ENCODE measurements around the gene RAI1. TPM values are rescaled to one million over a fixed set of nuclear protein-coding genes. Genes with fewer than 3 reads are reported as not detected.

Gene RAI1
- total and polyA plus RNA-seq, 2 experiments from 2014 or later = 0.87 to 0.89 TPM

- H3K79me2 ChIP-seq (replicated peaks; ENCODE audit: insufficient read depth) = no peaks in the 10 kb centered on the region
- Mint-ChIP-seq H3K4me1 (peaks cover 42% of the 10 kb centered on the region), H3K27me3 (ENCODE audit: insufficient read depth, low read depth, poor library complexity) (peaks cover 16% of the 10 kb centered on the region), H3K36me3 (ENCODE audit: low read depth) (no peaks in the 10 kb centered on the region), H3K27ac (no peak overlapping the region), H3K9me3 (no peaks in the 10 kb centered on the region), H3K4me3 (no peak overlapping the region)
- H3K4me3 ChIP-seq = no peak overlapping the region
- no peaks in the 10 kb centered on the region for H3K27me3 ChIP-seq (ENCODE audit: insufficient read depth)
- peaks cover 19% of the 10 kb centered on the region for H3K4me1 ChIP-seq (ENCODE audit: insufficient read depth)
- no peaks in the 10 kb centered on the region for H3F3A ChIP-seq (replicated peaks; ENCODE audit: low read depth)
- no peaks in the 10 kb centered on the region for H3K9me2 ChIP-seq (ENCODE audit: insufficient read depth)
- H3K27ac ChIP-seq (ENCODE audit: low read depth) = no peak overlapping the region
- TF ChIP-seq JUNB (IDR thresholded peaks at IDR 0.05; ENCODE audit: unreplicated experiment) (no peak), POLR2AphosphoS5 (IDR thresholded peaks at IDR 0.05; ENCODE audit: low read depth) (no peak), ZNF331 (CRISPR knock-in tag; IDR thresholded peaks at IDR 0.05; ENCODE audit: low read depth) (no peak), CREB1 (CRISPR knock-in tag; IDR thresholded peaks at IDR 0.05; ENCODE audit: low read depth) (no peak)
- TF ChIP-seq, protein P1, sequence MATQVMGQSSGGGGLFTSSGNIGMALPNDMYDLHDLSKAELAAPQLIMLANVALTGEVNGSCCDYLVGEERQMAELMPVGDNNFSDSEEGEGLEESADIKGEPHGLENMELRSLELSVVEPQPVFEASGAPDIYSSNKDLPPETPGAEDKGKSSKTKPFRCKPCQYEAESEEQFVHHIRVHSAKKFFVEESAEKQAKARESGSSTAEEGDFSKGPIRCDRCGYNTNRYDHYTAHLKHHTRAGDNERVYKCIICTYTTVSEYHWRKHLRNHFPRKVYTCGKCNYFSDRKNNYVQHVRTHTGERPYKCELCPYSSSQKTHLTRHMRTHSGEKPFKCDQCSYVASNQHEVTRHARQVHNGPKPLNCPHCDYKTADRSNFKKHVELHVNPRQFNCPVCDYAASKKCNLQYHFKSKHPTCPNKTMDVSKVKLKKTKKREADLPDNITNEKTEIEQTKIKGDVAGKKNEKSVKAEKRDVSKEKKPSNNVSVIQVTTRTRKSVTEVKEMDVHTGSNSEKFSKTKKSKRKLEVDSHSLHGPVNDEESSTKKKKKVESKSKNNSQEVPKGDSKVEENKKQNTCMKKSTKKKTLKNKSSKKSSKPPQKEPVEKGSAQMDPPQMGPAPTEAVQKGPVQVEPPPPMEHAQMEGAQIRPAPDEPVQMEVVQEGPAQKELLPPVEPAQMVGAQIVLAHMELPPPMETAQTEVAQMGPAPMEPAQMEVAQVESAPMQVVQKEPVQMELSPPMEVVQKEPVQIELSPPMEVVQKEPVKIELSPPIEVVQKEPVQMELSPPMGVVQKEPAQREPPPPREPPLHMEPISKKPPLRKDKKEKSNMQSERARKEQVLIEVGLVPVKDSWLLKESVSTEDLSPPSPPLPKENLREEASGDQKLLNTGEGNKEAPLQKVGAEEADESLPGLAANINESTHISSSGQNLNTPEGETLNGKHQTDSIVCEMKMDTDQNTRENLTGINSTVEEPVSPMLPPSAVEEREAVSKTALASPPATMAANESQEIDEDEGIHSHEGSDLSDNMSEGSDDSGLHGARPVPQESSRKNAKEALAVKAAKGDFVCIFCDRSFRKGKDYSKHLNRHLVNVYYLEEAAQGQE (IDR thresholded peaks at IDR 0.05; ENCODE audit: unreplicated experiment) = no peak
- H2AFZ ChIP-seq = no peak overlapping the region
- no peaks in the 10 kb centered on the region for H4K20me1 ChIP-seq (replicated peaks; ENCODE audit: insufficient read depth)
- no peak for DNase-seq (ENCODE audit: low spot score)
- H3K36me3 ChIP-seq (ENCODE audit: insufficient read depth) = no peaks in the 10 kb centered on the region
- ATAC-seq = no peak
- H3K4me2 ChIP-seq = no peak overlapping the region
Measured at GRCh38 chr17:17851103-17852002, 170.1 kb downstream of the RAI1 start.

DNA sequence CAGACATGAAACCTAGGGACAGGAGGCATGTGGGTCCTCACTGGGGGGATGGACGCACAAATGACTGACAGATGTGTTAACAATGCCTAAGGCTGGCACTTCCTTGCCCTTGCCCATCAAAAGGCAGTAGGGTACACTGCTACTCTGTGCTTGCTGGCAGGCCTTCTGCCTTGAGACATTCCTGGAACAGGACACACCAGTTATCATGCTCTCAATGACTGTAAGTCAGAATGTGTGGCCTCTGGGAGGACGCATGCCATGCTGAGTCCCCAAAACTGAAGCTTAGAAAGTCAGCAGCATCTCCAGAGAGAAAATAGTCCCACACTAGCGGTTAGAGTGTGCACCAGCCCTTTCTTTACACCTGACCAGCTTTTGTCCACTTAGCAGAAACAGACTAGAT lies 171.7 kb downstream of the RAI1 start:
- DNase-seq (ENCODE audit: low spot score) = no peak
- no peaks in the 10 kb centered on the region for H3F3A ChIP-seq (replicated peaks; ENCODE audit: low read depth)
- Mint-ChIP-seq H3K27me3 (ENCODE audit: insufficient read depth, low read depth, poor library complexity) (peaks cover 11% of the 10 kb centered on the region), H3K4me1 (peaks cover 42% of the 10 kb centered on the region), H3K9me3 (no peaks in the 10 kb centered on the region), H3K36me3 (ENCODE audit: low read depth) (no peaks in the 10 kb centered on the region), H3K27ac (no peak overlapping the region), H3K4me3 (no peak overlapping the region)
- no peak overlapping the region for H2AFZ ChIP-seq
- H3K79me2 ChIP-seq (replicated peaks; ENCODE audit: insufficient read depth) = no peaks in the 10 kb centered on the region
- H3K4me3 ChIP-seq = no peak overlapping the region
- peaks cover 19% of the 10 kb centered on the region for H3K4me1 ChIP-seq (ENCODE audit: insufficient read depth)
- ATAC-seq = no peak
- H3K36me3 ChIP-seq (ENCODE audit: insufficient read depth) = no peaks in the 10 kb centered on the region
- H3K4me2 ChIP-seq = no peak overlapping the region
- H3K27ac ChIP-seq (ENCODE audit: low read depth) = no peak overlapping the region
- no peaks in the 10 kb centered on the region for H3K9me2 ChIP-seq (ENCODE audit: insufficient read depth)
- no peaks in the 10 kb centered on the region for H3K27me3 ChIP-seq (ENCODE audit: insufficient read depth)
- no peaks in the 10 kb centered on the region for H4K20me1 ChIP-seq (replicated peaks; ENCODE audit: insufficient read depth)
- TF ChIP-seq ZNF462 (CRISPR knock-in tag; IDR thresholded peaks at IDR 0.05) (no peak), CREB1 (CRISPR knock-in tag; IDR thresholded peaks at IDR 0.05; ENCODE audit: low read depth) (no peak)
- TF ChIP-seq, protein P1 (IDR thresholded peaks at IDR 0.05; ENCODE audit: unreplicated experiment) = no peak

Data from GM23338 (cell line).